DMS114 treated with DMSO at 0.1 percent for 48 hours (cell line): ENCODE results near the gene APELA.
A peak's percentile ranks its signal among the peaks of the same experiment; 100 is the strongest.
"Not testable (repeated sequence)": the region's sequence is repeated elsewhere in the genome, so short reads cannot be mapped to it uniquely, and the experiment has no call there.

ENCODE experiments used
- DNase-seq: peaks from one replicate; lab custom pipeline; 2025; ENCODE audit not compliant: unreplicated experiment; lab: John Stamatoyannopoulos, UW

The APELA gene

DNA sequence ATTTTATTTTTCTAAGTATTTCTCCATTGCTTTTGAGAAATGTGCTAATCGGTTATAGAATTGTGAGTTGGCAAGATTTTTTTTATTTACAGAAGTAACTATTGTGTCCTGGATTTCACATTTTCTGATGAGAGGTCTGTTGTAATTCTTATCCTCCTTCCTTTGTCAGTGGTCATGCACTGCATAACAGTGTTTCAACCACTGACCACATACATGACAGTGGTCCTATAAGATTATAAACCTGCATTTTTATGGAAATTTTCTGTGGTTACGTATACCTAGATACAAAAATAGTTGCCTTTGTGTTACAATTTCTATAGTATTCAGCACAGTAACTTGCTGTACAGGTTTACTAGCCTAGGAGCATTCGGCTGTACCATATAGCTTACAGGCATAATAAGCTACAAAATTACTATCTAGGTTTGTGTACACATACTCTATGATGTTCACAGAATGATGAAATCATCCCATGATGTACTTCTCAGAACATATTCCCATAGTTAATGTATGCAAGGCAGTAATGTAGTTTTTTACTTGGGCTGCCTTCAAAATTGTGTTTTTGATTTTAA is 47.8 kb downstream of the APELA start:
- DNase-seq, result no peak

DNA sequence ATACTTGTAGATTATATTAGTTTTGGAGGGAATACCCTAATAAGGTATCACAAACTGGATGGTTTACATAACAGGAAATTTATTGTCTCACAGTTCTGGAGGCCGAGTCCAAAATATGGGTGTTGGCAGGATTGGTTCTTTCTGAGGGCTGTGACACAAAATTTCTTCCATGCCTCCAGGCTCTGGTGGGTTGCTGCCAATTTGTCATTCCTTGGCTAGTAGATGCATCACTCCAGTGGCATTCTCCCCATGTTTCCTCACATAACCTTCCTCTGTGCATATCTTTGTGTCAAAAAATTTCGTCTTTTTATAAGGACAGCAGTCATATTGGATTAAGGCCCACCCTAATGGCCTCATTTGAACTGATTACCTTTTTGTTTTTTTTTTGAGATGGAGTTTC is 49.3 kb downstream of the APELA start:
- no peak for DNase-seq

DNA sequence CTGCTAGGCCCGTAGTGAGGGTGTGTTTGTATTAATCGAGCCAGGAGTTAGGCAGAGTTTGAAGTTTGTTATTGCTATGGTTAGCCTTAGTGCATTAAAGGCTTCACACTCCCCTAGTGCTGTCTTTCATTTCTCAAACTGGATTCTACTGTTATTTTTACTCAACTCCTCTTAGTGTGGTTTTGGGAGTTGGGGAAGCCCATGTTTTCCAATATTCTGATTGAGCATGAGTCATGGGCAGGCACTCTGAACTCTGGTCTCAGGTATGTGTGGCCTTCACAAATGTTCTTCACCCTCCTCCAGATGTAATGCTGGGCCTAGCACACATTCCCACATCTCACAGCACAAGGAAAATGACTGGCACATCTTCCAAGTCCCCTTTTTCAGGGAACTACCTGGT is 50.1 kb downstream of the APELA start:
- not testable (repeated sequence) for DNase-seq

DNA sequence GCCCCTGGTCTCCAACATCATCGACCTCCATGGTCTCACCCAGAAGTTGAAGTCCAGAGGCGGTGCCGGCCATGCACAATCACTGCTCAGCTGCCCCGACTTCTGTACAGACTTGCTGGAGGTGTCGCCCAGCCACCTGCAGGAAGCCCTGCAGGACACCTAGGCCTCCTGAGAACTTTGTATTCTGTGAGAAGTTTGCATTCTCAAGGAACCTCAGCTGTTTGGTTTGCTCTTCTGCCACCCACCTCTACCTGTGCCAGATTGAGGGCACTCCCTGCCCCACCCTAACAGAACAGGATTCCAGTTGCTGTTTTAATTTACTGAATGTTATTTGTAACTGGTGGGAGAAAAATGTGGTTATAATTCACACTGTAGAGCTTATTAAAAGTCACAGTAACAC is 53.7 kb downstream of the APELA start:
- DNase-seq, result no peak

DNA sequence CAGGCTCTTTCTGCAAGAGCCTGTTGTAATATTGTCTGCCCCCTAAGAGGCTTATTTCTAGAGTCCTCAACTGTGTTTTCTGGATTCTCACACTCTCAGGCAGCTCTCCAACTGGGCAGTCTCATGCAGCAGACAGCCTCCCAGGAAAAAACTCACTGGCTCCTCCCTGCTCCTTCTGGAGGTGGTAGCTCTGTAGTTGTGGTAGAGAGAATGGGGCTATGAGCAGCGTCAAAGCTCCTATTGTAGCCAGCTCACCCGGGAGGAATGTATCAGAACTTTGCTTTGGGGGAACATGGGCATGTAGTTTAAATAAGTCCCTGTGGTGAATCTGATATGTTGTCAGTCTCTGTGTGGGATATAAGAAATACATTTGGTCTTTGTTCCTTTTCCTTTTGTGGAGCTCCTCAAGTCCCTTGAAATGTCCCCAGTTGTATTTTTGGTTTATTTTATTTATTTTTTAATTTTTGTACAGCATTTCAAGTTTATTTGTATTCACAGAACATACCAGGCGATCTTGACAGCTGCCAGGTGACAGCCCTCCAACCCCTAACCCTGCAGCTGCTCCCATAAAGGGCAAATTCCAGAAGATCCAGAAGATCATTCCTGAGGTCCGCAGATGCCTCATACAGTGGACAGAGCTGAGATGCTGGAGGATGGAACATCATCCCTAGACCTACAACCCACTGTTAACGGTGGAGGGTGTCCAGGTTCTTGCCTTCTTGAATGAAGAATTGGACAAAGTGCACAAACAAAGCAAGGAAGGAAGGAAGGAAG is 54.8 kb downstream of the APELA start:
- no peak for DNase-seq

DNA sequence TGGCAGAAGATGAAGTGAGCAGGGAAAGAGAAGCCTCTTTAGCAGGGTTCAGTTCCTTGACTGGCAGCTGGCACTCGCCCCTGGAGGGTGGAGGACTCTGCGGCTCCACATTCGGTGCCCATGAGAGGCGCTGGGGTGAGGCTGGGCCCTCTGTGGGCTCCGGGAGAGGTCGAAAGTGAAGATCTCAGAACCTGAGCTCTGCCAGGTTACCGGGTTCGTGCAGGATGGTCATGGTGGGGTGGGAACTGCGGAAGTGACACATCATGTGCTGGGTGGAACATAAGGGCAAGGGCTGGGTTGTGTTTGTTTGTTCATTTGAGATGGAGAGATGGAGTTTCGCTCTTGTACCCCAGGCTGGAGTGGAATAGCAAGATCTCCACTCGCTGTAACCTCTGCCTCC is 56.3 kb downstream of the APELA start:
- no peak for DNase-seq

DNA sequence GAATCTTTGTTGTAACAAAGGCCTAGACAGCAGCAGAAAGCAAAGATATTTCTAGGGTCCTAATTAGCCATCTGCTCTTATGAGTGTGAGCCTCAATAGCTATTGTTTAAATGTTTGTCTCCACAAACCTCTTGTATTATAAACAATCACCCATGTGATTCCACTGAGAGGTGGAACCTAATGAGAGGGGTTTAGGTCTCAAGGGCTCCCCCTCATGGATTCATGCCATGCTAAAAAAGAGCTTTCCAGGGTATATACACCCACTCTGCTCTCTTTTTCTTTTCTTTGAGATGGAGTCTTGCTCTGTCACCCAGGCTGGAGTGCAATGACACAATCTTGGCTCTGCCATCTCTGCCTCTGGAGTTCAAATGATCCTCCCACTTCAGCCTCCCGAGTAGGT is 58.4 kb downstream of the APELA start:
- peak; percentile 13 for DNase-seq

DNA sequence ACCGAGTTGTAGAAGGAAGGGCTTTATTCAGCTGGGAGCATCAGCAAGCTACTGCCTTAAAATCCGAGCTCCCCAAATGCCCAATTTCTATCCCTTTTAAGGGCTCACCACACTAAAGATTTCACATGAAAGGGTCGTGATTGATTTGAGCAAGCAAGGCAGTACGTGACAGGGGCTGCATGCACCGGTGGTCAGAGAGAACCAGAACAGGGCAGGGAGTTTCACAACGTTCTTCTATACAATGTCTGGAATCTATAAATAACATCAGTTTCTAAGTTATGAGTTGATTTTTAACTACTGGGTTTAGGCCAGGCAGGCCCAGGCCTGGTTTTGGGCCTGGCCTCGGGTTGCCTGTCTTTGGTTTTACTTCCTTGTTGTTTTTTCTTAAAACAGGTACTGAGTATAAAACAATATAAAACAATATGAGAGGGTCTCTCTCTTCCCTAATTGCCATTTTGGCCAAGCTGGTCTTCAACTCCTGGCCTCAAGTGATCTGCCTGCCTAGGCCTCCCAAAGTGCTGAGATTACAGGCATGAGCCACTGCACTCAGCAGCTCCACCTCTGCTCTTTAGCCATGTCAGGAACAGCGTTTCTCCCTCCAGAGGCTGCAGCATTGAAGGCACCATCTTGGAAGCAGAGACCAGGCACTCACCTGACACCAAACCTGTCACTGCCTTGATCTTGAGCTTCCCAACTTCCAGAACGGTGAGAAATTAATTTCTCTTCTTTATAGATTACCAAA is 59.1 kb downstream of the APELA start:
- DNase-seq, result not testable (repeated sequence)

DNA sequence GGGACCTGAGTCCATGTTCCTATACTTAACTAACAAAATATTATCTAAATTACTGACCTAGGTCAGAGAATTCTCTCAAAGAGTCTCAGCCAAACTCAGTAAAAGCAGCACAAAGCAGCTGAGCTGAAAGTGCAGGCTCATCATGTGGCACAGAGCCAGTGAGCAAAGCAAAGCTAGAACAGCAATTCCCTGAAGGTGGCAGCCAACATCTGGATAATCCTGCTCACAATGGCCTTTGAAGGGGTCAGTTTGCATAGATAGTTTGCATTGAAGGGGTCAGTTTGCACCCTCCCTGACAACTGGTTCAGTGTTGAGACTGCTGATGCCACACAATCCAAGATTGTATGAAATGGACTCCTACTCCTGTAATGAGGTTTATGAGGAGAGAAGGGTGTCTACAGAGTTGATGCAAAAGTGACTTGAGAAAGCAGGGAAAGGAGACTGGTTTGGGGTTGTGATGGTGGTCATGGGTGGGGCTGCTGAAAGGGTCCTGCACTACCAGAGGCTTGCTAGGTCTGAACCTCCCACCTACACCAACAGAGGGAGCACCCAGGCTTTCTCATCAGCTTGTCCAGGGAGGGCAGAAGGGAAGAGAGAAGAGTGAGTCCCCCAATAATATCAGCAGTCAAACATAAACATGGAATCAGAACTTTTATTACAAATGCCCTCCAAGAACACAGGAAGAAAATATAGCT is 60.7 kb downstream of the APELA start:
- DNase-seq, result no peak

DNA sequence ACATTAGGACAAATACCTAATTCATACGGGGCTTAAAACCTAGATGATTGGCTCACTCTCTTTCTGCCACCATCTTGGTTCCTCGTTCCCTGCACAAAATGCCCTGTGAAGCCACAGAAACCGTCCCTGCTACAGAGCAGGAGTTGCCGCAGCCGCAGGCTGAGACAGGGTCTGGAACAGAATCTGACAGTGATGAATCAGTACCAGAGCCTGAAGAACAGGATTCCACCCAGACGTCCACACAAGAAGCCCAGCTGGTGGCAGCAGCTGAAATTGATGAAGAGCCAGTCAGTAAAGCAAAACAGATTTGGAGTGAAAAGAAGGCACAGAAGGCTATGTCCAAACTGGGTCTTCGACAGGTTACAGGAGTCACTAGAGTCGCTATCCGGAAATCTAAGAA is 66.2 kb downstream of the APELA start:
- DNase-seq, result no peak

DNA sequence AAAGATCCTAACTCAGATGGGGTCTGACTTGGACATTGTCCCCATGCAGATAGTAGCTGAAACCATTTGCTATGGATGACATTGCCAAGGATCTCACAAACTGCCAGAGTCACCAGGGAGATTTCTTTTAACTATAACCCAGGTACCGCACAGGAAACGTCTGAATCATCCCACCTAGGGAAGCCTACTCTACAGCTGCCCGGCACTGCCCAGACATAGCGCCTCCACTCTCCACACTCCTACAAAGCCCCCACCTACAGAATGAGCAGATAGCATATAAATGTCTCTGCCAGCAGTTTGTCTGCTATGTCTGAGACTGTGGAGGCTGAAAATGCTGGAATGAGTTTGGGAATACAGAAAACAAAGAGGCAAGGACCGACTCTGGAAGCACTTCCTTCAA is 68.2 kb downstream of the APELA start:
- no peak for DNase-seq

DNA sequence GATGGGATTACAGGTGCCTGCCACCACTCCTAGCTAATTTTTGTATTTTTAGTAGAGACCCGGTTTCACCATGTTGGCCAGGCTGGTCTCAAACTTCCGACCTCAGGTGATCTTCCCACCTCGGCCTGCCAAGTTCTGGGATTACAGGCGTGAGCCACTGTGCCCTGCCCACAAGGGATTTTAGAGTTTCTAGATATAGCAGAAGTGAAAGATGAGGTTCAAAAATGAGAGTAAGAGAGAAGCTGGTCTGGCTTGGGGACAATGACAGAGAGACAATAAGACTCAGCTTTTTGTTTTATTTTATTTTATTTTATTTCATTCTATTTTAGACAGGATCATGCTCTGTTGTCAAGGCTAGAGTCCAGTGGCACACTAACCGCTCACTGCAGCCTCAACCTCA is 69.8 kb downstream of the APELA start:
- DNase-seq, result no peak
